Spleen (tissue), 11 donors: ENCODE measurements around the gene AKR1B1. TPM values are rescaled to one million over a fixed set of nuclear protein-coding genes. Genes with fewer than 3 reads are reported as not detected.

Source experiments
- DNase-seq: peaks from one replicate; pipeline ENCODE4 v3.0.0-alpha.2; 2020
- H3K27ac ChIP-seq, 8 donors: fragments of 200-600 bp; sonication (generic) in 7 of 8; 1 replicate in 4 of 8; 2 replicates in 4 of 8; pipeline versions ENCODE4 v1.5.0 to v1.8.0; 2016 to 2021; ENCODE audit warnings: inconsistent platforms in 4 of 8, mild to moderate bottlenecking in 4 of 8, moderate library complexity in 1 of 8
- H3K27me3 ChIP-seq, 7 donors: fragments of 200-600 bp; sonication (generic) in 6 of 7; replicated peaks in 1 of 7; 1 replicate in 4 of 7; 2 replicates in 3 of 7; pipeline versions ENCODE4 v1.5.0 to v1.8.0; 2016 to 2021; ENCODE audit warnings: inconsistent platforms in 3 of 7, mild to moderate bottlenecking in 1 of 7
- H3K36me3 ChIP-seq, 6 donors: fragments of 200-600 bp; sonication (generic) in 5 of 6; 1 replicate in 4 of 6; 2 replicates in 2 of 6; pipeline versions ENCODE4 v1.5.0 to v1.8.0; 2016 to 2021; ENCODE audit warnings: inconsistent platforms in 2 of 6
- H3K4me1 ChIP-seq, 6 donors: fragments of 200-600 bp; sonication (generic) in 5 of 6; 1 replicate in 3 of 6; 2 replicates in 3 of 6; pipeline versions ENCODE4 v1.5.0 to v1.8.0; 2016 to 2021; ENCODE audit warnings: inconsistent platforms in 3 of 6
- H3K4me3 ChIP-seq, 8 donors: fragments of 200-600 bp; sonication (generic) in 7 of 8; 1 replicate in 4 of 8; 2 replicates in 4 of 8; pipeline versions ENCODE4 v1.5.0 to v1.8.0; 2016 to 2021; ENCODE audit warnings: inconsistent platforms in 4 of 8, mild to moderate bottlenecking in 4 of 8, moderate library complexity in 2 of 8
- H3K9me3 ChIP-seq, 8 donors: fragments of 200-600 bp; sonication (generic) in 7 of 8; 1 replicate in 4 of 8; 2 replicates in 4 of 8; pipeline versions ENCODE4 v1.5.0 to v1.8.0; 2016 to 2021; ENCODE audit warnings: inconsistent platforms in 4 of 8
- CTCF ChIP-seq, 11 experiments: fragments of 200-600 bp in 7 of 11; fragments of 450-650 bp in 4 of 11; sonication (generic) in 4 of 11; IDR thresholded peaks in 8 of 11; conservative IDR thresholded peaks in 3 of 11; 1 replicate in 7 of 11; 2 replicates in 4 of 11; pipeline versions ENCODE4 v1.4.0 to v1.8.0; 2016 to 2021; ENCODE audit warnings: antibody characterized with exemption in 11 of 11, inconsistent platforms in 4 of 11, mild to moderate bottlenecking in 1 of 11
- POLR2A ChIP-seq, 3 donors: fragments of 450-650 bp; IDR thresholded peaks; one replicate each; pipeline ENCODE4 v1.5.1; 2017; ENCODE audit warnings: antibody characterized with exemption in 3 of 3, mild to moderate bottlenecking in 1 of 3
- POLR2AphosphoS5 ChIP-seq, 3 donors: sonication (generic); formaldehyde crosslinking; IDR thresholded peaks; one replicate each; pipeline ENCODE4 v1.5.1; 2017; ENCODE audit warnings: antibody characterized with exemption in 3 of 3
- WGBS, 5 donors: extraction: QIAGEN DNeasy Blood & Tissue Kit in 3 of 5; methylation state at CpG; one replicate each; pipeline versions ENCODE4 v1.1.5 to v1.1.7; 2013 to 2018; 5-methylcytosine and 5-hydroxymethylcytosine counted together
- intact Hi-C: fragments of 100-400 bp; cut with DNase I; formaldehyde crosslinking; loops from one replicate; pipeline ENCODE4 v1.15.0; 2023; ENCODE audit warnings: low total_unique reads
- polyA plus RNA-seq, 3 donors: library from polyadenylated mRNA; stranded (reverse); fragments of 200-250 nt; gene quantifications; one replicate each; pipeline ENCODE4 v1.2.1, GENCODE V29; 2013
- total RNA-seq, 7 donors: library from RNA; depleted of rRNA in 3 of 7; stranded (reverse); fragments of >200 nt in 3 of 7; fragmentation: NEBNext Ultra II Directional in 4 of 7; extraction: Animal tissue kit (Norgen Biotek cat#: 25700) in 4 of 7; gene quantifications; one replicate each; pipeline versions ENCODE4 v1.1.0 to v1.2.1, GENCODE V29; 2016 to 2021
- donor health status: healthy with polysubstance abuse.
- donor health status: DM: no; HTN: no; CAD: no; lungs with moderate emphysema.
- donor health status: DM: no; HTN: no; CAD: no.
- donor health status: Bipolar disorder and iron deficiency.
- donor health status: healthy.
- donor health status: DM: no; HTN: no; CAD: no.
- donor health status: DM: yes; HTN: yes; CAD: no.

The AKR1B1 gene
- total and polyA plus RNA-seq, 10 donors = 53.7 to 112 (median 68.3) TPM

GRCh38 chr7:134442441-134443220 is 16.3 kb downstream of the AKR1B1 start:
- peaks cover 2 to 90% (median 75%) of the 10 kb centered on the region in 6 donors for H3K36me3 ChIP-seq
- DNase-seq = no peak

GRCh38 chr7:134441264-134441663 is 17.6 kb downstream of the AKR1B1 start:
- TF ChIP-seq POLR2AphosphoS5 (IDR thresholded peaks at IDR 0.05) = no peak
- TF ChIP-seq CTCF (IDR thresholded peaks at IDR 0.05 in 8 of 11, conservative IDR thresholded peaks at IDR 0.05 in 3 of 11) = no peak
- TF ChIP-seq POLR2A (IDR thresholded peaks at IDR 0.05) = no peak
- no peaks in the 10 kb centered on the region for H3K27me3 ChIP-seq
- no peak for DNase-seq
- no peak overlapping the region for H3K27ac ChIP-seq
- intact Hi-C loops = no loop called here
- H3K4me3 ChIP-seq = no peak overlapping the region
- H3K36me3 ChIP-seq = peaks cover 2 to 76% (median 61%) of the 10 kb centered on the region in 6 donors
- peaks cover 0 to 9% (median 0%) of the 10 kb centered on the region in 6 donors for H3K4me1 ChIP-seq
- WGBS, 5 donors = 95 to 98% (median 95%) methylated on average over 4 of the region's 4 CpGs
- H3K9me3 ChIP-seq = peaks cover 0 to 18% (median 8%) of the 10 kb centered on the region in 8 donors

More at GRCh38 chr7:134442441-134443220, 16.3 kb downstream of the AKR1B1 start:
- 90 to 97% (median 95%) methylated on average over 9 of the region's 9 CpGs for WGBS, 5 donors
- intact Hi-C loops = no loop called here
- Histone ChIP-seq H3K27me3 (no peaks in the 10 kb centered on the region), H3K4me1 (peaks cover 0 to 9% (median 0%) of the 10 kb centered on the region in 6 donors), H3K4me3 (no peak overlapping the region), H3K27ac (no peak overlapping the region), H3K9me3 (peaks cover 0 to 11% (median 8%) of the 10 kb centered on the region in 8 donors)
- no peak for TF ChIP-seq CTCF (IDR thresholded peaks at IDR 0.05 in 8 of 11, conservative IDR thresholded peaks at IDR 0.05 in 3 of 11)
- TF ChIP-seq POLR2A (IDR thresholded peaks at IDR 0.05) = no peak
- no peak for TF ChIP-seq POLR2AphosphoS5 (IDR thresholded peaks at IDR 0.05)

GRCh38 chr7:134440476-134440875 is 18.4 kb downstream of the AKR1B1 start:
- Histone ChIP-seq H3K27me3 (no peaks in the 10 kb centered on the region), H3K4me3 (no peak overlapping the region), H3K36me3 (peaks cover 2 to 68% (median 53%) of the 10 kb centered on the region in 6 donors), H3K27ac (no peak overlapping the region), H3K4me1 (peaks cover 0 to 9% (median 0%) of the 10 kb centered on the region in 6 donors), H3K9me3 (peaks cover 0 to 18% (median 8%) of the 10 kb centered on the region in 8 donors)
- TF ChIP-seq CTCF (IDR thresholded peaks at IDR 0.05 in 8 of 11, conservative IDR thresholded peaks at IDR 0.05 in 3 of 11) = no peak
- TF ChIP-seq POLR2A (IDR thresholded peaks at IDR 0.05) = no peak
- no peak for DNase-seq
- intact Hi-C loops = no loop called here
- 94 to 98% (median 98%) methylated on average over 4 of the region's 4 CpGs for WGBS, 5 donors

GRCh38 chr7:134440067-134440466 is 18.8 kb downstream of the AKR1B1 start:
- no peak for TF ChIP-seq CTCF (IDR thresholded peaks at IDR 0.05 in 8 of 11, conservative IDR thresholded peaks at IDR 0.05 in 3 of 11)
- H3K36me3 ChIP-seq = peaks cover 2 to 64% (median 49%) of the 10 kb centered on the region in 6 donors
- no peak overlapping the region for H3K27ac ChIP-seq
- intact Hi-C loops = no loop called here
- H3K9me3 ChIP-seq = peaks cover 0 to 18% (median 8%) of the 10 kb centered on the region in 8 donors
- no peak for DNase-seq
- H3K27me3 ChIP-seq = no peaks in the 10 kb centered on the region
- WGBS, 5 donors = 88 to 97% (median 92%) methylated on average over 8 of the region's 8 CpGs
- peaks cover 0 to 8% (median 0%) of the 10 kb centered on the region in 6 donors for H3K4me1 ChIP-seq
- H3K4me3 ChIP-seq = no peak overlapping the region
